Hepatocyte (in vitro differentiated cells): Measurements from ENCODE around the gene C16orf54.
"Not testable (repeated sequence)": the region's sequence is repeated elsewhere in the genome, so short reads cannot be mapped to it uniquely, and the experiment has no call there.

Source experiments
- CTCF ChIP-seq: fragments of 200-600 bp; sonication (generic); IDR thresholded peaks from 2 replicates; pipeline ENCODE4 v1.5.1; 2016; ENCODE audit warnings: antibody characterized with exemption, mild to moderate bottlenecking; ENCODE audit not compliant: poor library complexity
- EZH2 ChIP-seq: fragments of 200-600 bp; sonication (generic); IDR thresholded peaks from 2 replicates; pipeline ENCODE4 v1.6.1; 2016; ENCODE audit warnings: antibody characterized with exemption, mild to moderate bottlenecking, borderline replicate concordance

GRCh38 chr16:29739927-29740629 is 5.7 kb downstream of the C16orf54 start:
- TF ChIP-seq CTCF, EZH2: not testable (repeated sequence)
